Ectodermal cell (in vitro differentiated cells): ENCODE results near the gene FRMD5.

Experiments
- H3K27ac ChIP-seq: 2 replicates; pipeline ENCODE4 v1.7.0; 2013; ENCODE audit warnings: mild to moderate bottlenecking, low read depth, low read length; ENCODE audit not compliant: insufficient read depth, poor library complexity, severe bottlenecking
- H3K27me3 ChIP-seq: 2 replicates; pipeline ENCODE4 v1.7.0; 2013; ENCODE audit warnings: mild to moderate bottlenecking, low read length; ENCODE audit not compliant: insufficient read depth, control insufficient read depth, poor library complexity, severe bottlenecking
- H3K36me3 ChIP-seq: one replicate; pipeline ENCODE4 v1.7.0; 2013; ENCODE audit warnings: low read length; ENCODE audit not compliant: control insufficient read depth, insufficient read depth
- H3K4me1 ChIP-seq: one replicate; pipeline ENCODE4 v1.7.0; 2013; ENCODE audit warnings: low read length; ENCODE audit not compliant: control insufficient read depth, insufficient read depth
- H3K4me3 ChIP-seq: 2 replicates; pipeline ENCODE4 v1.7.0; 2013; ENCODE audit warnings: low read depth, low read length, control low read depth; ENCODE audit not compliant: insufficient read depth
- H3K9me3 ChIP-seq: 2 replicates; pipeline ENCODE4 v1.7.0; 2013; ENCODE audit warnings: mild to moderate bottlenecking, low read length, moderate library complexity; ENCODE audit not compliant: control insufficient read depth
- WGBS, 2 experiments: methylation state at CpG; one replicate each; pipeline ENCODE4 v1.1.7; 2013; ENCODE audit warnings: missing lambda C conversion rate in 2 of 2; 5-methylcytosine and 5-hydroxymethylcytosine counted together

Gene FRMD5

DNA sequence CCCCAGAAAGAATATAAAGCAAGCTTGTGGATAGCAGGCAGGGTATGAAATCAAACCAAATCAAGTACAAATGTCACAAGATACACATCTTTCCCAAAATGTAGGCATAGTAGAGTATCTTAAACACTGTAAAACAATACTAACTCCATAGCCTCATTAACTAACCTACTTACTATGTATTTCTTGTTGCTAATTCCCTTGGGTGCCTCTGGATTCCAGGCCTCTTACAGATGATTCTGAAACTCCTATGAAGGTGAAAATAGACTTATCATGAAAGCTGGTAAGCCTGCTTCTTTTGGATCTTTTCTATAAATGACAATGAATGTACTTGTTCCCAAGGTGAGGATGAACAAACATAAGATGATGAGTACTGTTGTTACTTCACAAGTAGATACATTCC lies 93.8 kb downstream of the FRMD5 start:
- peaks cover 10% of the 10 kb centered on the region for H3K4me1 ChIP-seq
- no peak overlapping the region for H3K4me3 ChIP-seq
- no peaks in the 10 kb centered on the region for H3K36me3 ChIP-seq
- H3K27ac ChIP-seq: no peak overlapping the region
- H3K27me3 ChIP-seq: no peaks in the 10 kb centered on the region
- H3K9me3 ChIP-seq: no peaks in the 10 kb centered on the region

DNA sequence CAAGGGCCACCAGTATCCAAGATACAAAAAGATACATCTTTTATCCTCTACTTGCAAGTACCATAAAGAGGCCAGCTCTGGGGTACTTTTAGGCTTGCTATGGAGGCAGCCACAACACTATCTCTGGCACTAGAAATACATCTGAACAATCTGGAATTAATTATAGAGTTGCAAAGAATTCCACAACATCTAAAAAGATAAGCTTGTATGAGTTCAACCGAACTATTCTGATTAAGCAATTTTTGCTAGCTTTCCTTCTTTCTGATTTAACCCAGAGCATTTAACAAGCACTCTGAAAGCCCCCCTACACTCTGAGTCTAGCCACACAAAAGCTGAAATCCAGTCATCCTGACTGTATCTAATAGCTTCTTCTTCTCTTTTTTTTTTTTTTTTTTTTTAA lies 95.4 kb downstream of the FRMD5 start:
- Histone ChIP-seq H3K27me3 (no peaks in the 10 kb centered on the region), H3K4me1 (peaks cover 10% of the 10 kb centered on the region)
- 83 to 87% methylated on average over 1 of the region's 1 CpG for WGBS, 2 experiments

DNA sequence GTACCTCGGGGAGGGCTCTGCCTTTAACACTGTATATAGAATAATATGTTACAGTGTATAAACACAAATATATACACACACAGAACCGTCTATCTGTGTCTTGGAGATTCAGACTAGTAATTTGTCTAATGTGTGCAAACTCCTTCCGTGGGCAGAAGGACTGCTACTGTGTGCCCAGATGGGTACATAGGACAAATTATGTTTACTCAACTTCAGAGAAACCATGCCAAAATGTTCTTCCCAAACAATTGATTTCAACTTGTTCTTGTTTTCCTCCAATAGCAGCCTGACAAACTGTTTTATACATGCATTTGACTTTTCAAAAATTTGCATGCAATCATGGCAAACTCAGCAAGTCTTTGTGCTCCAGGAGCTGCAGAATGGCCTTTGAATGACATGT lies 97.5 kb downstream of the FRMD5 start:
- 50 to 52% methylated on average over 2 to 3 of the region's 3 CpGs for WGBS, 2 experiments
- H3K9me3 ChIP-seq: no peaks in the 10 kb centered on the region
- peaks cover 6% of the 10 kb centered on the region for H3K4me1 ChIP-seq
- H3K27me3 ChIP-seq: no peaks in the 10 kb centered on the region
- no peak overlapping the region for H3K27ac ChIP-seq
- no peak overlapping the region for H3K4me3 ChIP-seq
- H3K36me3 ChIP-seq: no peaks in the 10 kb centered on the region

More for the DNA sequence above, 95.4 kb downstream of the FRMD5 start:
- Histone ChIP-seq H3K4me3 (no peak overlapping the region), H3K36me3 (no peaks in the 10 kb centered on the region), H3K27ac (no peak overlapping the region), H3K9me3 (no peaks in the 10 kb centered on the region)

- Histone ChIP-seq H3K27ac (no peak overlapping the region), H3K4me1 (no peaks in the 10 kb centered on the region), H3K36me3 (no peaks in the 10 kb centered on the region), H3K4me3 (no peak overlapping the region), H3K9me3 (no peaks in the 10 kb centered on the region), H3K27me3 (no peaks in the 10 kb centered on the region)
- 92 to 95% methylated on average over 3 of the region's 3 CpGs for WGBS, 2 experiments
Measured at GRCh38 chr15:44096596-44096995, 98.5 kb downstream of the FRMD5 start.

DNA sequence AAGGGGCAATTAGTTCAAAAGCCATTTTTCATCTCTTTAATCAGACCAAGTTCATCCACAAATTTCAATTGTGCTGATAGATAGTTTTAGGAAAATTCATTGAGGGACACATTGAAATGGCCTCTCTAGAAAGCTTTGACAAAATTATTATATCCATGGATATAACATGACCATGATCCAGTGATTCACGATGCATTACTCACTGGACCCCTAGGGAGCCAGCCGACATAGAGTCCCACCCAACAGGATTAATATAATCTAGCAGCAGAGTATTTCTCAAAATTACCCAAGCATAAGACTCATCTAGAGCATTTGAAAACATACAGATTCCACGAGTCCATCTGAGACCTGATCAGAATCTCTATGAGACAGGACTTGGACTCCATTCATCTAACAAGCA lies 100.3 kb downstream of the FRMD5 start:
- WGBS, 2 experiments: 95% methylated on average over 3 of the region's 3 CpGs
- no peak overlapping the region for H3K4me3 ChIP-seq

GRCh38 chr15:44093836-44094235 lies 101.2 kb downstream of the FRMD5 start:
- H3K27me3 ChIP-seq: no peaks in the 10 kb centered on the region
- 95 to 100% methylated on average over 3 of the region's 3 CpGs for WGBS, 2 experiments
- H3K4me3 ChIP-seq: no peak overlapping the region
- no peaks in the 10 kb centered on the region for H3K36me3 ChIP-seq
- no peak overlapping the region for H3K27ac ChIP-seq
- H3K4me1 ChIP-seq: no peaks in the 10 kb centered on the region
- H3K9me3 ChIP-seq: no peaks in the 10 kb centered on the region

More for the DNA sequence above, 100.3 kb downstream of the FRMD5 start:
- H3K9me3 ChIP-seq: no peaks in the 10 kb centered on the region
- H3K4me1 ChIP-seq: no peaks in the 10 kb centered on the region
- no peaks in the 10 kb centered on the region for H3K36me3 ChIP-seq
- H3K27me3 ChIP-seq: no peaks in the 10 kb centered on the region
- no peak overlapping the region for H3K27ac ChIP-seq

DNA sequence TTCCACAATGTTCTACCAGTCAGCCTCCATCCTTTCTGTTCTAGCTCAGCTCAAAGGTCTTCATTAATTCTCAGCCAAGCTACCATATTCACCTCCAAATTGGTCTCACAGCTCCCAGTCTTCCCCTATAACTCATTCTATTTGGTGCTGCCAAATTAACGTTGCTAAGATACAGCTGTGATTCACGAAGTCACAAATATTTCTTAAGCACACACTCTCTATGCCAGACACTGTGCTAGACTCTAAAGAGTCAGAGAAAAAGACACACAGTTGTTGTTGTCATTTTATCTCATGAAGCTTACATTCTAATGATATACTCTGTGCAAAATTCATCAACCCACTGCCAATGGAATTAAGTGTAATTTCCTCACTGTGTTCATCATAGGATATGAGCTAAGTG lies 102.8 kb downstream of the FRMD5 start:
- Histone ChIP-seq H3K4me3 (no peak overlapping the region), H3K27ac (no peak overlapping the region), H3K27me3 (no peaks in the 10 kb centered on the region), H3K36me3 (no peaks in the 10 kb centered on the region), H3K9me3 (no peaks in the 10 kb centered on the region), H3K4me1 (no peaks in the 10 kb centered on the region)
- 90 to 91% methylated on average over 2 of the region's 2 CpGs for WGBS, 2 experiments

- Histone ChIP-seq H3K36me3 (no peaks in the 10 kb centered on the region), H3K4me3 (no peak overlapping the region), H3K9me3 (no peaks in the 10 kb centered on the region), H3K27ac (no peak overlapping the region), H3K27me3 (no peaks in the 10 kb centered on the region), H3K4me1 (no peaks in the 10 kb centered on the region)
- 70 to 87% methylated on average over 1 to 3 of the region's 3 CpGs for whole genome bisulfite sequencing, 2 experiments
Measured at GRCh38 chr15:44087578-44088465, 107.2 kb downstream of the FRMD5 start.

DNA sequence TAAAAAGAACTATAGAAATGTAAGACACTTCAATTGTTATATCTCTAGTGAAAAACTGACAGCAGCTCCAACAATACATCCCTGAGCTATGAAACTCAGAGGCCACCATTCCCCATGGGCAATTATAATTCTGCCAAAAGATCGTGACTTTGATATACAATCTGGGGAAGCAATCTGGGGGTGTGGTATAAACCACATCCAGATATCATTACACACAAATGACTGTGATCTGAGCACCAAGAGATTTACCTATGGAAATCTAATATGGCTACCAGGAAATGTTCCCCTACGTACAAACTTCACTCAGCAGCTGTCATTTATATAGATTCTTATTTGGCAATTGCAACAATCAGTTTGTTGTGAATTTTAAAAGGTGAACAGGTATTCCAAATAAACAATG lies 110.3 kb downstream of the FRMD5 start:
- H3K4me1 ChIP-seq: no peaks in the 10 kb centered on the region
- WGBS, 2 experiments: 95 to 100% methylated on average over 1 to 2 of the region's 2 CpGs

DNA sequence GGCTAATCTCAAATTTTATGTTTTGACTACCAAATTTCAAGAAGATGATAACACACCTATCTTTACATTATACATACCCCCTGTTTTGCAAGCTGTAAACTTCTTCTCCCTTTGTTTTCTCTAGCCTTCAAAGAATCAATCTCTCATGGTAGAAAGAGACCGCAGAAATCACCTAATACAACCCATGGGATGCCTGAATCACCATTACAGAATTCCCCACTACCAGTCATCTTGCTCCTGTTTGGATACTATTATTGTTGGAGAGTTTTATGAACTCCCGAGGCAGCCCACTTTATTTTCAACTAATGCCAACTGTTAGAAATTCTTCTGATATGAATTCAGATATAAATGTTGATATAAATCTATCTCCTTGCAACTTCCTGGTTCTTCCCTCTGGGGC lies 110.9 kb downstream of the FRMD5 start:
- Histone ChIP-seq H3K27ac (no peak overlapping the region), H3K36me3 (no peaks in the 10 kb centered on the region), H3K27me3 (no peaks in the 10 kb centered on the region), H3K4me3 (no peak overlapping the region), H3K4me1 (no peaks in the 10 kb centered on the region), H3K9me3 (no peaks in the 10 kb centered on the region)
- WGBS, 2 experiments: 75 to 82% methylated on average over 1 of the region's 2 CpGs

More for the DNA sequence above, 110.3 kb downstream of the FRMD5 start:
- no peak overlapping the region for H3K4me3 ChIP-seq
- H3K9me3 ChIP-seq: no peaks in the 10 kb centered on the region
- no peaks in the 10 kb centered on the region for H3K27me3 ChIP-seq
- H3K27ac ChIP-seq: no peak overlapping the region
- H3K36me3 ChIP-seq: no peaks in the 10 kb centered on the region
